GM18873 (cell line): ENCODE data around the gene TRAM2.
A peak's percentile ranks its signal among the peaks of the same experiment; 100 is the strongest.

Source experiments
- ATAC-seq: cut with Tn5 transposase; IDR thresholded peaks from one replicate; pipeline ENCODE4 v1.9.1; 2021; ENCODE audit warnings: mild to moderate bottlenecking, moderate library complexity, moderate number of reproducible peaks; ENCODE audit not compliant: unreplicated experiment, low FRiP score

TRAM2 gene

GRCh38 chr6:52595000-52595795, 18.3 kb upstream of the TRAM2 start:
- peak; percentile 82 for ATAC-seq

GRCh38 chr6:52594221-52594620, 17.4 kb upstream of the TRAM2 start:
- ATAC-seq: no peak

- no peak for ATAC-seq
Observed at GRCh38 chr6:52591832-52592231, 15.0 kb upstream of the TRAM2 start.

- no peak for ATAC-seq
Observed at GRCh38 chr6:52590152-52590891, 13.5 kb upstream of the TRAM2 start.

- ATAC-seq: no peak
Observed at GRCh38 chr6:52588710-52589091, 11.8 kb upstream of the TRAM2 start.

GRCh38 chr6:52588087-52588709, 11.3 kb upstream of the TRAM2 start:
- ATAC-seq: no peak

GRCh38 chr6:52587001-52587400, 10.1 kb upstream of the TRAM2 start:
- no peak for ATAC-seq

DNA sequence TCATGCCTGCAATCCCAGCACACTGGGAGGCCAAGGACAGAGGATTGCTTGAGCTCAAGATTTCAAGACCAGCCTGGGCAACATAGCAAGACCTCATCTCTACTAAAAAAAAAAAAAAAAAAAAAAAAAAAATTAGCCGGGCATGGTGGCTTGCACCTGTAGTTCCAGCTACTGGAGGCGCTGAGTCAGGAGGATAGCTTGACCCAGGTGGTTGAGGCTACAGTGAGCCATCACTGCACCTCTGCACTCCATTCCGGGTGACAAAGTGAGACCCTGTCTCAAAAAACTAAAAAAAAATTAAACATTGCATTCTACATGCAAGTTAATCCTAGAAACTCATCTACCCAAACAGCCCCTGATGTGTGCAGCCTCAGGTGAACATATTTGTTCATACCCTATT, 7.3 kb upstream of the TRAM2 start:
- ATAC-seq: no peak

DNA sequence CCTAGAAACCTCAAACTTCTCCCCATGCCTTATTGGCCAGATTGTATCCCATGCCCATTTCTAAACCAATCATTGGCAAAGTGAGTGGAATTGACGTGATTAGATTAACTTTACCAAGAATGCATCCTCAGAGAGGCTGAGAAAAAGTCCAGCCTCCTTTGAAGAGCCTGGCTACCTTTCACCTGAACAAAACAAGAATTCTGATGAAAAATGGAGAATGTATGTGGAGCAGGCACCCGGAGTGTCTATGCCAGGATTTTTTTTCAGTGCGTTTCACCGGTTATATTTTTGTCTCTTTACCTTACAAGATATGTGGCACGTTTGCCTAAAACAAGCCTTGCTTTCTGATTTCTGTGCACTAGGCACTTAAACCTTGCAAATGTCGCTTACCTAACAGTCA, 6.1 kb upstream of the TRAM2 start:
- ATAC-seq: no peak

GRCh38 chr6:52582446-52582845, 5.6 kb upstream of the TRAM2 start:
- ATAC-seq: no peak

DNA sequence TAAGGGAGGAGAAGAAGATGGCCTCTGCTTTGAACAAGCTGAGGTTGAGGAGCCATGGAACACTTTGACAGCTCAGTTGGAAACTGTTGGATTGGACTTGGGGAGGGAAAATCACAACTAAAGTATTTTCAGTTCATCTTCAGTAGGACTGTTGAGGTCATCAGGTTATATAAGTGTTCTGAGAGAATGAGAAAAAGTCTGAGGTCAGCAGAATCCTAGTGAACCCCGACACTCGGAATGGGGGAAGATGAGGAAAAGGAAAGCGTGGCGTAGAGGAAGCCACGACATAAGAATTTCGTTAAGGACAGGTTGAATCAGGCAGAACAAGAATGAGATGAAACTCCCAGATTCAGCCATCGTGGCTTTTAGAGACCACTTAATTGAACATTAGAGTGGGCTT, 4.0 kb upstream of the TRAM2 start:
- no peak for ATAC-seq

- no peak for ATAC-seq
Observed at GRCh38 chr6:52579006-52579660, 2.3 kb upstream of the TRAM2 start.

- ATAC-seq: no peak
Observed at GRCh38 chr6:52577778-52578463, 1.1 kb upstream of the TRAM2 start.

GRCh38 chr6:52576392-52577021, 353 bp downstream of the TRAM2 start:
- ATAC-seq: peak; percentile 51

- ATAC-seq: no peak
Observed at GRCh38 chr6:52576054-52576391, 837 bp downstream of the TRAM2 start.

- ATAC-seq: no peak
Observed at GRCh38 chr6:52575502-52575892, 1.4 kb downstream of the TRAM2 start.

GRCh38 chr6:52574709-52575501, 2.0 kb downstream of the TRAM2 start:
- ATAC-seq: peak; percentile 48

DNA sequence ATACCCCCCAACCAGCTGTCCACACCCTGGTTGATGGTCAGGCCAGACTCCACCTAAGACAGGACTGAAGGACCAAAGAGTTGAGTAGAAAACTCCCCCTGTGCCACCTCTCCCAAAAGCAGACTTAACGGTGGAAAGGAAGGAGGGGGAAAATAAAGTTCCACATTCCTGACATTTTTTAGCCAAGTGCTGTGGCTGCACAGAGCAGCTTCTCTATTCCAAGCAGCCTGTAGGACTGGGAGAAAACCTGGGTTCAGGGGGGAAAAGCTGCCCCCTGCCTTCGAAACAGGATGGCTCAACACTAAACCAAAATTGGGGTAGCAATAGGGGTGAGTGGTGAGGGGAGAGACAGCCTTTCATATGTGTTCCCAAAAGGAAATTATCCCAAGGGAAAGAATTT, 3.6 kb downstream of the TRAM2 start:
- ATAC-seq: no peak

- no peak for ATAC-seq
Observed at GRCh38 chr6:52572536-52572935, 4.3 kb downstream of the TRAM2 start.
